Mammary epithelial cell (primary cell): ENCODE measurements around the gene FCER2.

Source experiments
- EZH2 ChIP-seq: IDR thresholded peaks from 2 replicates; pipeline ENCODE4 v1.6.1; 2012; ENCODE audit warnings: low read length, inconsistent platforms, borderline replicate concordance
- TF ChIP-seq, protein P1 (sequence below), 2 donors: IDR thresholded peaks in 1 of 2; conservative IDR thresholded peaks in 1 of 2; 2 replicates each; pipeline ENCODE4 v1.5.1; 2011 to 2012; ENCODE audit warnings: inconsistent platforms in 2 of 2, low read length in 2 of 2, mild to moderate bottlenecking in 2 of 2, control low read depth in 1 of 2, low read depth in 1 of 2; ENCODE audit not compliant: insufficient read depth in 1 of 2; ENCODE audit errors: extremely low read depth in 1 of 2

DNA sequence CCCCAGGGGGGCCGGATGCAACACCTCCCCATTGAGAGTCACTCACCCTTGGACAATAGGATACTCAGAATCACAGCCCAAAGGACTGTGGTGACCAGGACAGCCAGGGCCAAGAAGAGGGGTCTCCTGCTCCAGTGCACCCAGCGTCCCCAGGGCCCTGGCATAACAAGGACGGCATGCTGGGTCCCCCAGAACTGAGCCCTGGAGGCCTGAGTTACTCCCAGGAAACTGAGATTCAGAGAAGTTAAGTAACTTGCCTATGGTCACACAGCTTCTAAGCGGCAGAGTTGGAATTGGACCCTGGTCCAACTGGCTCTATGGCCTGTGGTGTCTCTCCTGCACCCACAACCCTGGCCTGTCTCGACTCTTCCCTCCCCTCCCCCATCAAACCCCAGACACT, 29.7 kb upstream of the FCER2 start:
- TF ChIP-seq, protein P1, sequence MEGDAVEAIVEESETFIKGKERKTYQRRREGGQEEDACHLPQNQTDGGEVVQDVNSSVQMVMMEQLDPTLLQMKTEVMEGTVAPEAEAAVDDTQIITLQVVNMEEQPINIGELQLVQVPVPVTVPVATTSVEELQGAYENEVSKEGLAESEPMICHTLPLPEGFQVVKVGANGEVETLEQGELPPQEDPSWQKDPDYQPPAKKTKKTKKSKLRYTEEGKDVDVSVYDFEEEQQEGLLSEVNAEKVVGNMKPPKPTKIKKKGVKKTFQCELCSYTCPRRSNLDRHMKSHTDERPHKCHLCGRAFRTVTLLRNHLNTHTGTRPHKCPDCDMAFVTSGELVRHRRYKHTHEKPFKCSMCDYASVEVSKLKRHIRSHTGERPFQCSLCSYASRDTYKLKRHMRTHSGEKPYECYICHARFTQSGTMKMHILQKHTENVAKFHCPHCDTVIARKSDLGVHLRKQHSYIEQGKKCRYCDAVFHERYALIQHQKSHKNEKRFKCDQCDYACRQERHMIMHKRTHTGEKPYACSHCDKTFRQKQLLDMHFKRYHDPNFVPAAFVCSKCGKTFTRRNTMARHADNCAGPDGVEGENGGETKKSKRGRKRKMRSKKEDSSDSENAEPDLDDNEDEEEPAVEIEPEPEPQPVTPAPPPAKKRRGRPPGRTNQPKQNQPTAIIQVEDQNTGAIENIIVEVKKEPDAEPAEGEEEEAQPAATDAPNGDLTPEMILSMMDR (conservative IDR thresholded peaks at IDR 0.05 in 1 of 2, IDR thresholded peaks at IDR 0.05 in 1 of 2; ENCODE audit: extremely low read depth in 1 of 2, insufficient read depth in 1 of 2, low read depth in 1 of 2, low read length in 2 of 2) = no peak
- TF ChIP-seq EZH2 = no peak
